CD14-positive monocyte (primary cell): ENCODE measurements around the gene RNU2-63P. TPM values are rescaled to one million over a fixed set of nuclear protein-coding genes. Genes with fewer than 3 reads are reported as not detected.
"Not testable (repeated sequence)": the region's sequence is repeated elsewhere in the genome, so short reads cannot be mapped to it uniquely, and the experiment has no call there.

ENCODE experiments used
- DNase-seq, 3 donors: peaks; one replicate each; pipeline ENCODE4 v3.0.0-alpha.2; 2011 to 2022
- H2AFZ ChIP-seq: 2 replicates; pipeline ENCODE4 v1.6.0; 2012; ENCODE audit warnings: mild to moderate bottlenecking, low read depth, low read length, inconsistent platforms; ENCODE audit not compliant: insufficient read depth, poor library complexity, severe bottlenecking
- H3K27ac ChIP-seq, 2 donors: 1 replicate in 1 of 2; 2 replicates in 1 of 2; pipeline ENCODE4 v1.5.1; 2012 to 2013; ENCODE audit warnings: low read length in 2 of 2, control low read depth in 1 of 2, inconsistent platforms in 1 of 2, low read depth in 1 of 2, mild to moderate bottlenecking in 1 of 2
- H3K27me3 ChIP-seq, 2 donors: one replicate each; pipeline versions ENCODE4 v1.6.0 to v1.6.1; 2011 to 2013; ENCODE audit warnings: low read length in 2 of 2; ENCODE audit not compliant: control insufficient read depth in 2 of 2, insufficient read depth in 2 of 2
- H3K36me3 ChIP-seq, 2 donors: replicated peaks in 1 of 2; 1 replicate in 1 of 2; 2 replicates in 1 of 2; pipeline versions ENCODE4 v1.5.1 to v1.6.1; 2012 to 2013; ENCODE audit warnings: low read length in 2 of 2, control low read depth in 1 of 2, inconsistent platforms in 1 of 2, mild to moderate bottlenecking in 1 of 2; ENCODE audit not compliant: insufficient read depth in 2 of 2, control insufficient read depth in 1 of 2
- H3K4me1 ChIP-seq, 2 donors: 1 replicate in 1 of 2; 2 replicates in 1 of 2; pipeline versions ENCODE4 v1.5.1 to v1.6.1; 2012 to 2013; ENCODE audit warnings: low read length in 2 of 2, control low read depth in 1 of 2, inconsistent platforms in 1 of 2, mild to moderate bottlenecking in 1 of 2, moderate library complexity in 1 of 2; ENCODE audit not compliant: insufficient read depth in 2 of 2, control insufficient read depth in 1 of 2
- H3K4me2 ChIP-seq: replicated peaks from 2 replicates; pipeline ENCODE3; 2012; ENCODE audit warnings: low read length, moderate library complexity, mild to moderate bottlenecking; ENCODE audit not compliant: poor library complexity, severe bottlenecking; ENCODE audit errors: extremely low read depth
- H3K4me3 ChIP-seq, 3 experiments: fragments of 200-600 bp in 1 of 3; sonication (generic) in 1 of 3; replicated peaks in 1 of 3; 1 replicate in 2 of 3; 2 replicates in 1 of 3; pipeline ENCODE4 v1.5.1; 2011 to 2013; ENCODE audit warnings: low read length in 3 of 3, mild to moderate bottlenecking in 3 of 3, control low read depth in 2 of 3, low read depth in 2 of 3, inconsistent platforms in 1 of 3, moderate library complexity in 1 of 3
- H3K79me2 ChIP-seq: 2 replicates; pipeline ENCODE4 v1.6.0; 2012; ENCODE audit warnings: mild to moderate bottlenecking, control low read depth, inconsistent platforms, low read length, moderate library complexity; ENCODE audit not compliant: insufficient read depth
- H3K9ac ChIP-seq: 2 replicates; pipeline ENCODE4 v1.6.0; 2017; ENCODE audit warnings: low read length, mild to moderate bottlenecking; ENCODE audit not compliant: insufficient read depth, poor library complexity, severe bottlenecking
- H3K9me3 ChIP-seq, 2 donors: replicated peaks in 1 of 2; 1 replicate in 1 of 2; 2 replicates in 1 of 2; pipeline versions ENCODE4 v1.5.1 to v1.6.1; 2012 to 2013; ENCODE audit warnings: low read length in 2 of 2, control low read depth in 1 of 2; ENCODE audit not compliant: control insufficient read depth in 1 of 2, insufficient read depth in 1 of 2
- H4K20me1 ChIP-seq: 2 replicates; pipeline ENCODE4 v1.6.0; 2012; ENCODE audit warnings: mild to moderate bottlenecking, low read length, control low read depth, moderate library complexity; ENCODE audit not compliant: insufficient read depth
- H3K27ac Mint-ChIP-seq, 7 donors: one replicate each; pipeline ENCODE4 v1.8.0; 2020; ENCODE audit warnings: mild to moderate bottlenecking in 7 of 7, mixed read lengths in 7 of 7, moderate library complexity in 6 of 7, inconsistent platforms in 2 of 7
- H3K27me3 Mint-ChIP-seq, 3 donors: one replicate each; pipeline ENCODE4 v1.8.0; 2021 to 2022; ENCODE audit warnings: low read depth in 3 of 3, mild to moderate bottlenecking in 3 of 3, mixed read lengths in 3 of 3, moderate library complexity in 3 of 3, inconsistent platforms in 1 of 3
- H3K36me3 Mint-ChIP-seq, 2 donors: one replicate each; pipeline ENCODE4 v1.8.0; 2020; ENCODE audit warnings: mixed read lengths in 2 of 2, inconsistent platforms in 1 of 2, mild to moderate bottlenecking in 1 of 2
- H3K4me1 Mint-ChIP-seq: one replicate; pipeline ENCODE4 v1.8.0; 2020; ENCODE audit warnings: mild to moderate bottlenecking, mixed read lengths
- H3K4me3 Mint-ChIP-seq, 2 donors: one replicate each; pipeline ENCODE4 v1.8.0; 2020; ENCODE audit warnings: mild to moderate bottlenecking in 2 of 2, mixed read lengths in 2 of 2, moderate library complexity in 1 of 2
- H3K9me3 Mint-ChIP-seq, 7 donors: one replicate each; pipeline ENCODE4 v1.8.0; 2020 to 2022; ENCODE audit warnings: mixed read lengths in 7 of 7, mild to moderate bottlenecking in 6 of 7, moderate library complexity in 6 of 7, inconsistent platforms in 2 of 7
- WGBS: methylation state at CpG from one replicate; pipeline ENCODE4 v1.1.5; 2013; ENCODE audit warnings: missing lambda C conversion rate; ENCODE audit not compliant: insufficient coverage; 5-methylcytosine and 5-hydroxymethylcytosine counted together
- intact Hi-C, 2 donors: fragments of 100-400 bp; cut with micrococcal nuclease; formaldehyde crosslinking; loops; one replicate each; pipeline versions ENCODE4 v1.15.0 to v1.15.1; 2023
- polyA plus RNA-seq, 3 donors: library from polyadenylated mRNA; depleted of rRNA in 1 of 3; unstranded in 2 of 3; stranded (reverse) in 1 of 3; fragments of 300-500 nt in 2 of 3; fragments of >200 nt in 1 of 3; fragmentation: Illumina TruSeq in 2 of 3; gene quantifications; 1 replicate in 2 of 3; 2 replicates in 1 of 3; pipeline ENCODE4 v1.2.3, GENCODE V29; 2012 to 2021

Gene RNU2-63P
- polyA plus RNA-seq, 3 donors = 7.5 to 8.0 TPM; not detected in 1

DNA sequence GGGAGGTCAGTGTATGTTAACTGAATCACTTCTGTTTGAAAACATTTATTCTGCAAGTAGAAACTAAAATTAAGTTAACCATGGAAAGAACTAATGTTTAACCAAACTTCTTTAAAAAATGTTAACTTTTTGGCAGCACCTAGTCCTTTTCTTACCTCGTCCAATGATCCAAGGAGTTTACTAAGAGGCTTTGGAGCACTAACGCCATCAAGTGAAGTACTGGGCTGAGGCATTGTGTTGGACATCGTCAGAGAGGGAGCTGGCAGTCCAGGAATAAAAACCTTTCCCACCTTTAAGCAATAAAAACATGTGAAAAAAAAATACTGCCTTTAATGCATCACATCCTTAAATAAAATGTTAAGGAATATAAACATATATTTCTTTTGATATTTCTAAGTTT, 23.8 kb downstream of the RNU2-63P start:
- H3K36me3 Mint-ChIP-seq, H3K4me3 Mint-ChIP-seq, H3K27me3 Mint-ChIP-seq, H3K27me3 ChIP-seq, H3K27ac Mint-ChIP-seq, H3K27ac ChIP-seq, H3K36me3 ChIP-seq, H3K9ac ChIP-seq, DNase-seq, H3K4me2 ChIP-seq, H3K4me3 ChIP-seq, H3K79me2 ChIP-seq, intact Hi-C loops, H3K9me3 ChIP-seq, H4K20me1 ChIP-seq, H2AFZ ChIP-seq, H3K4me1 ChIP-seq, H3K4me1 Mint-ChIP-seq: not testable (repeated sequence)
- H3K9me3 Mint-ChIP-seq = peaks cover 0 to 14% (median 9%) of the 10 kb centered on the region in 7 donors
- WGBS = no CpG with 5 or more reads among the region's 3 CpGs

DNA sequence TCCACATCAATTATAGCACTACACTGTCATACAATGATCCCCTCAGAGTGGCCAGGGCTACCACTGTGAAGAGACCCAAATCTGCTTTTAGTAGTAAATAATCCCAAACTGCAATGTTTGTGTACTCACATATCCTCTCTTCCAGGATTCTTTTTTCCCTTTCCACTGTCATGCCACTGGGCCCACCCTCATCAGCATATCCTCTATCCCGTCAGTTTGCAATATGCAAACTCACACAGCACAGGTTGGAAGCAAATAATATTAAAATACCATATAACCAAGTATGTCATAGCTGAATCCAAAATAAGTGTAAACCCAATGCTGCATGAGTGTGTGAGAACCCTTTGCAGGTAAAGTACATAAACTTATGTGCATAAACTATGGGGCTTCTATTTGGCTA, 28.9 kb downstream of the RNU2-63P start:
- H3K27me3 Mint-ChIP-seq, H3K27ac Mint-ChIP-seq, H3K4me1 Mint-ChIP-seq, DNase-seq, H3K9me3 Mint-ChIP-seq, H3K4me2 ChIP-seq, H3K36me3 ChIP-seq, H3K4me3 Mint-ChIP-seq, H3K27me3 ChIP-seq, H3K36me3 Mint-ChIP-seq, H3K4me3 ChIP-seq, H2AFZ ChIP-seq, H3K27ac ChIP-seq, H3K4me1 ChIP-seq, intact Hi-C loops, H3K79me2 ChIP-seq, H3K9me3 ChIP-seq, H3K9ac ChIP-seq, H4K20me1 ChIP-seq: not testable (repeated sequence)
- WGBS = no CpG with 5 or more reads among the region's 1 CpG

DNA sequence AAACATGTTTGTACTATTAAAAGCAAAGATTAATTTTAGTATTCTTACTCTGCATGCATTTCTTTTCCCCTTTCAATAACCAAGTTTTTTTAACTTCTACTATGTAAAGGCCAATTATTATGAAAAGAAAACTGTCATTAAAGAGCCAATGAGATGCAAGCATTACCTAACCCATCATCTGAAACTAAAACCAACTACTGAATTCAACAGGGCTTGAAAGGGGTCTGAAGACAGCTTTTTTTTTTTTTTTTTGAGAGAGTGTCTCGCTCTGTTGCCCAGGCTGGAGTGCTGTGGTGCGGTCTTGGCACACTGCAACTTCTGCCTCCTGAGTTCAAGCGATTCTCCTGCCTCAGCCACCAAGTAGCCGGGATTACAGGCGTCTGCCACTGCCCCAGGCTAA, 30.4 kb downstream of the RNU2-63P start:
- H3K27me3 Mint-ChIP-seq, H3K9me3 Mint-ChIP-seq, H3K4me3 ChIP-seq, intact Hi-C loops, H3K79me2 ChIP-seq, H3K4me2 ChIP-seq, H3K27ac Mint-ChIP-seq, H2AFZ ChIP-seq, H3K27ac ChIP-seq, H3K36me3 Mint-ChIP-seq, H3K9me3 ChIP-seq, H4K20me1 ChIP-seq, H3K36me3 ChIP-seq, H3K4me1 ChIP-seq, H3K27me3 ChIP-seq, H3K4me3 Mint-ChIP-seq, H3K4me1 Mint-ChIP-seq, H3K9ac ChIP-seq, DNase-seq: not testable (repeated sequence)
- no CpG with 5 or more reads among the region's 5 CpGs for WGBS

DNA sequence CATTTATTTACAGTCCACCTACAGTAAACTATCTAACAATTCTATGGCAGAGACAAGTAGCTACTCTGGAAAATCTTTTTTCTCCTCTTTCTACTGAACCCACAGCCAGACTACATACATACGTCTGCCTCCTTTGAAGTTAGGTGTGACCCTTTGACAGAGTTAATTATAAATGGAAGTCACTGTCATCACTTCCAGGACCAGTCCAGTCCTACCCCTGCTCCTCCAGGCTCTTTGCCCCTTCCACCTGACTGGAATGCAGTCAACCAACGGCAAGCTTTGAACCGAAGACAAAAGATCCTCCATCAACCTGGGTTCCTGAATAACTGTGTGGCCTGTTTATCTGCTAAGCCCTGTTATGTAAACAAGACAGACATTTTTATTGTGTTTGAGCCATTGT, 35.2 kb downstream of the RNU2-63P start:
- H3K36me3 ChIP-seq, DNase-seq, H3K9ac ChIP-seq, H3K4me2 ChIP-seq, H3K36me3 Mint-ChIP-seq, H4K20me1 ChIP-seq, H3K79me2 ChIP-seq, H3K27me3 Mint-ChIP-seq, intact Hi-C loops, H3K27me3 ChIP-seq, H3K9me3 Mint-ChIP-seq, H3K4me3 Mint-ChIP-seq, H3K9me3 ChIP-seq, H3K4me3 ChIP-seq, H3K27ac Mint-ChIP-seq, H2AFZ ChIP-seq, H3K4me1 ChIP-seq, H3K27ac ChIP-seq, H3K4me1 Mint-ChIP-seq: not testable (repeated sequence)
- WGBS = no CpG with 5 or more reads among the region's 3 CpGs
